ENCODE results near the gene NSD2.
A peak's percentile ranks its signal among the peaks of the same experiment; 100 is the strongest.

The NSD2 gene

GRCh38 chr4:1899149-1900086, 28.2 kb downstream of the NSD2 start:
- Histone ChIP-seq H3K4me2 (ENCODE audit: insufficient read depth, low read length) (no peak overlapping the region), H3K79me2 (ENCODE audit: insufficient read depth, low read length) (peaks cover 98% of the 10 kb centered on the region), H3K4me3 (ENCODE audit: low read depth in 1 of 2, low read length in 2 of 2) (no peak overlapping the region), H3K4me1 (ENCODE audit: insufficient read depth, low read length) (peaks cover 8% of the 10 kb centered on the region; the same call in 1 of the 2 replicates), H4K20me1 (ENCODE audit: insufficient read depth, low read length) (peaks cover 93% of the 10 kb centered on the region), H3K9me3 (ENCODE audit: insufficient read depth, low read length, severe bottlenecking) (no peaks in the 10 kb centered on the region), H3K27ac (ENCODE audit: low read length) (peak overlapping the region; percentile 30; the same call in 1 of the 2 replicates), H3K27me3 (ENCODE audit: insufficient read depth, low read length, poor library complexity) (no peaks in the 10 kb centered on the region), H3K36me3 (ENCODE audit: insufficient read depth, low read length) (peaks cover 88% of the 10 kb centered on the region), H3K9ac (ENCODE audit: low read depth, low read length) (no peak overlapping the region), H2AFZ (ENCODE audit: low read depth, low read length) (no peak overlapping the region)
- peak; percentile 68 for DNase-seq
- peak; percentile 88 for ATAC-seq (ENCODE audit: insufficient read depth, low read depth)
- TF ChIP-seq CTCF (IDR thresholded peaks at IDR 0.05; ENCODE audit: borderline replicate concordance, extremely low read depth, low read length, poor library complexity, severe bottlenecking): peak; percentile 84
- no peak for TF ChIP-seq EZH2 (IDR thresholded peaks at IDR 0.05; ENCODE audit: borderline replicate concordance, low read depth, low read length, severe bottlenecking)

GRCh38 chr4:1900087-1900433, 28.9 kb downstream of the NSD2 start:
- Histone ChIP-seq H3K4me1 (ENCODE audit: insufficient read depth, low read length) (peaks cover 8% of the 10 kb centered on the region; the same call in 1 of the 2 replicates), H3K9ac (ENCODE audit: low read depth, low read length) (no peak overlapping the region), H3K9me3 (ENCODE audit: insufficient read depth, low read length, severe bottlenecking) (no peaks in the 10 kb centered on the region), H4K20me1 (ENCODE audit: insufficient read depth, low read length) (peaks cover 93% of the 10 kb centered on the region), H3K36me3 (ENCODE audit: insufficient read depth, low read length) (peaks cover 88% of the 10 kb centered on the region), H3K4me2 (ENCODE audit: insufficient read depth, low read length) (no peak overlapping the region), H2AFZ (ENCODE audit: low read depth, low read length) (no peak overlapping the region), H3K27me3 (ENCODE audit: insufficient read depth, low read length, poor library complexity) (no peaks in the 10 kb centered on the region), H3K4me3 (ENCODE audit: low read depth in 1 of 2, low read length in 2 of 2) (no peak overlapping the region), H3K79me2 (ENCODE audit: insufficient read depth, low read length) (peaks cover 98% of the 10 kb centered on the region), H3K27ac (ENCODE audit: low read length) (no peak overlapping the region)
- ATAC-seq (ENCODE audit: insufficient read depth, low read depth) (no peak), DNase-seq (no peak)
- TF ChIP-seq CTCF (IDR thresholded peaks at IDR 0.05; ENCODE audit: borderline replicate concordance, extremely low read depth, low read length, poor library complexity, severe bottlenecking) (no peak), EZH2 (IDR thresholded peaks at IDR 0.05; ENCODE audit: borderline replicate concordance, low read depth, low read length, severe bottlenecking) (no peak)

GRCh38 chr4:1900624-1901023, 29.4 kb downstream of the NSD2 start:
- H3K4me1 ChIP-seq (ENCODE audit: insufficient read depth, low read length): peaks cover 7% of the 10 kb centered on the region; the same call in 1 of the 2 replicates
- no peak for DNase-seq
- H3K27ac ChIP-seq (ENCODE audit: low read length): no peak overlapping the region
- ATAC-seq (ENCODE audit: insufficient read depth, low read depth): no peak
- H3K36me3 ChIP-seq (ENCODE audit: insufficient read depth, low read length): peaks cover 88% of the 10 kb centered on the region
- TF ChIP-seq EZH2 (IDR thresholded peaks at IDR 0.05; ENCODE audit: borderline replicate concordance, low read depth, low read length, severe bottlenecking) (no peak), CTCF (IDR thresholded peaks at IDR 0.05; ENCODE audit: borderline replicate concordance, extremely low read depth, low read length, poor library complexity, severe bottlenecking) (no peak)
- H2AFZ ChIP-seq (ENCODE audit: low read depth, low read length): no peak overlapping the region
- H3K79me2 ChIP-seq (ENCODE audit: insufficient read depth, low read length): peaks cover 98% of the 10 kb centered on the region
- peaks cover 93% of the 10 kb centered on the region for H4K20me1 ChIP-seq (ENCODE audit: insufficient read depth, low read length)
- H3K4me2 ChIP-seq (ENCODE audit: insufficient read depth, low read length): no peak overlapping the region
- no peak overlapping the region for H3K4me3 ChIP-seq (ENCODE audit: low read depth in 1 of 2, low read length in 2 of 2)
- no peaks in the 10 kb centered on the region for H3K9me3 ChIP-seq (ENCODE audit: insufficient read depth, low read length, severe bottlenecking)
- no peaks in the 10 kb centered on the region for H3K27me3 ChIP-seq (ENCODE audit: insufficient read depth, low read length, poor library complexity)
- no peak overlapping the region for H3K9ac ChIP-seq (ENCODE audit: low read depth, low read length)

Data from DND-41 (cell line).